ENCODE data around the gene GLS. TPM values are rescaled to one million over a fixed set of nuclear protein-coding genes. Genes with fewer than 3 reads are reported as not detected.

Gene GLS
- total RNA-seq, 3 donors from 2014 or later (not counting 1 experiment from before 2014, with no cell fraction given), result 279 to 322 (median 285) TPM

GRCh38 chr2:190889175-190889943 is 8.7 kb downstream of the GLS start:
- Mint-ChIP-seq H3K4me3 (peak overlapping the region; percentile 26), H3K27me3 (ENCODE audit: low read depth in 2 of 2) (no peaks in the 10 kb centered on the region), H3K36me3 (no peaks in the 10 kb centered on the region), H3K27ac (peak overlapping the region; percentile 24 to 76), H3K9me3 (no peaks in the 10 kb centered on the region), H3K4me1 (peaks cover 57 to 64% of the 10 kb centered on the region in 2 donors)
- no peak for TF ChIP-seq CTCF (IDR thresholded peaks at IDR 0.05)
- H3K9me3 ChIP-seq (ENCODE audit: control insufficient read depth, insufficient read depth, low read length), result no peaks in the 10 kb centered on the region
- DNase-seq (no peak), ATAC-seq (no peak)
- peaks cover 11% of the 10 kb centered on the region for H3K36me3 ChIP-seq (ENCODE audit: control insufficient read depth, insufficient read depth, low read length)
- peaks cover 23% of the 10 kb centered on the region for H3K4me1 ChIP-seq (ENCODE audit: control insufficient read depth, insufficient read depth, low read length)
- intact Hi-C loops (cut with micrococcal nuclease), result loop anchor here (10.0 kb wide), 1 partner anchor 355 kb away; the partner anchor contains the start of gene NEMP2
- no peak overlapping the region for H3K4me3 ChIP-seq (ENCODE audit: low read length)
- no peak overlapping the region for H3K27ac ChIP-seq (ENCODE audit: low read length)
- H3K27me3 ChIP-seq (ENCODE audit: control insufficient read depth, insufficient read depth, low read length), result no peaks in the 10 kb centered on the region
- WGBS (ENCODE audit: insufficient coverage), result 60% methylated on average over 2 of the region's 3 CpGs

GRCh38 chr2:190891372-190891771 is 10.8 kb downstream of the GLS start:
- H3K4me1 Mint-ChIP-seq, result peaks cover 53 to 66% of the 10 kb centered on the region in 2 donors
- Histone ChIP-seq H3K27ac (ENCODE audit: low read length) (peak overlapping the region; percentile 14), H3K4me1 (ENCODE audit: control insufficient read depth, insufficient read depth, low read length) (peaks cover 12% of the 10 kb centered on the region), H3K27me3 (ENCODE audit: control insufficient read depth, insufficient read depth, low read length) (no peaks in the 10 kb centered on the region), H3K36me3 (ENCODE audit: control insufficient read depth, insufficient read depth, low read length) (peaks cover 25% of the 10 kb centered on the region), H3K9me3 (ENCODE audit: control insufficient read depth, insufficient read depth, low read length) (no peaks in the 10 kb centered on the region), H3K4me3 (ENCODE audit: low read length) (no peak overlapping the region)
- H3K9me3 Mint-ChIP-seq, result no peaks in the 10 kb centered on the region
- no peak for TF ChIP-seq CTCF (IDR thresholded peaks at IDR 0.05)
- intact Hi-C loops (cut with micrococcal nuclease), result no loop called here
- H3K36me3 Mint-ChIP-seq, result peaks cover 8% of the 10 kb centered on the region
- H3K27me3 Mint-ChIP-seq (ENCODE audit: low read depth in 2 of 2), result no peaks in the 10 kb centered on the region
- DNase-seq (no peak), ATAC-seq (peak in 1 of 3 donors; percentile 62)
- peak overlapping the region in 1 of 2 donors; percentile 13 for H3K27ac Mint-ChIP-seq
- no peak overlapping the region for H3K4me3 Mint-ChIP-seq

DNA sequence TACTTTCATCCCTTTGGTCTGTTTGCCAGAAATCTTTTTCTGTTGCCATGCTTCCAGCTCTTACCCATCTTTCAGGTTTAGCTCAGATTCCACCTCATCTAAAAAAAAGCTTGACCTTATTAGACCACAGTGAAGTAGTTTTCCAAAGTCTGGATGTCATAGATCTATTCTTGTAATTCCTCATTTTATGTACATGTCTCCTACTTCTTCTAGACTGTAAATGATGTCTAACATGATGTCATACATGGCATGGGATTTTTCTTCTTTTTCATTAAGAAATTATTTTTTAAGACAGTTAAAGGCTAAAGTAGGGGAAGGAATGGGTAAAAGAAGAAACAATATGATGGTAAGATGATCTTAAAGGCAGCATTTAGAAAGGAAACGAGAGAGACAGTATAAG is 11.3 kb downstream of the GLS start:
- 60% methylated on average over 1 of the region's 1 CpG for WGBS (ENCODE audit: insufficient coverage)

More for the DNA sequence above, 11.3 kb downstream of the GLS start:
- H3K27me3 Mint-ChIP-seq (ENCODE audit: low read depth in 2 of 2), result no peaks in the 10 kb centered on the region
- no peaks in the 10 kb centered on the region for H3K9me3 Mint-ChIP-seq
- peaks cover 12% of the 10 kb centered on the region for H3K36me3 Mint-ChIP-seq
- peaks cover 56 to 70% of the 10 kb centered on the region in 2 donors for H3K4me1 Mint-ChIP-seq
- peak overlapping the region; percentile 4 for H3K4me3 Mint-ChIP-seq
- Histone ChIP-seq H3K4me3 (ENCODE audit: low read length) (no peak overlapping the region), H3K27me3 (ENCODE audit: control insufficient read depth, insufficient read depth, low read length) (no peaks in the 10 kb centered on the region), H3K4me1 (ENCODE audit: control insufficient read depth, insufficient read depth, low read length) (peaks cover 8% of the 10 kb centered on the region), H3K9me3 (ENCODE audit: control insufficient read depth, insufficient read depth, low read length) (no peaks in the 10 kb centered on the region), H3K36me3 (ENCODE audit: control insufficient read depth, insufficient read depth, low read length) (peaks cover 30% of the 10 kb centered on the region), H3K27ac (ENCODE audit: low read length) (no peak overlapping the region)
- DNase-seq (no peak), ATAC-seq (no peak)
- H3K27ac Mint-ChIP-seq, result peak overlapping the region; percentile 21 to 62
- intact Hi-C loops (cut with micrococcal nuclease), result no loop called here
- TF ChIP-seq CTCF (IDR thresholded peaks at IDR 0.05), result no peak
